Measurements from ENCODE around the gene RBM20. TPM values are rescaled to one million over a fixed set of nuclear protein-coding genes. Genes with fewer than 3 reads are reported as not detected.
A peak's percentile ranks its signal among the peaks of the same experiment; 100 is the strongest.

RBM20 gene
- total RNA-seq, 1 experiment from 2014 or later: not detected

DNA sequence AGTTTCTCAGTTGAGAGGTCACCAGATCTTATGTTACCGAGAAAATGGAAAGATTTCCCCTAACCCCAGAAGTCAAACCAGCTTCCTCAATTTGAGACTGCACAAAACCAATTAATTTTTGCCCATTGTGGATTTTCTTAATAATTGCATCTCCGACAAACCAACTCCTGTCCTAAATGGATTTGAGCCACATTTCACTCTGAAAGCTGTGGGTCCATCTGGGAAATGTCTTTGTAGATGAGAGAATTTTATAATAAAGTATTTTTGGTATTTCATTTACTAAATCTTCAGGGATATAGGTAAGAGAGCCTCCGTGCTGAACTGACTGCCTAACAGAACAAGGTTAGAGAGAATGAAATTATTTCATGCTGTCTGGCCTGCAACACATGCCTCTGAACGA lies 127.9 kb downstream of the RBM20 start:
- no peaks in the 10 kb centered on the region for H3K27me3 ChIP-seq
- no peak overlapping the region for H3K4me3 ChIP-seq
- no peaks in the 10 kb centered on the region for H3K9me3 ChIP-seq
- no peaks in the 10 kb centered on the region for H3K36me3 ChIP-seq
- no peak for DNase-seq

DNA sequence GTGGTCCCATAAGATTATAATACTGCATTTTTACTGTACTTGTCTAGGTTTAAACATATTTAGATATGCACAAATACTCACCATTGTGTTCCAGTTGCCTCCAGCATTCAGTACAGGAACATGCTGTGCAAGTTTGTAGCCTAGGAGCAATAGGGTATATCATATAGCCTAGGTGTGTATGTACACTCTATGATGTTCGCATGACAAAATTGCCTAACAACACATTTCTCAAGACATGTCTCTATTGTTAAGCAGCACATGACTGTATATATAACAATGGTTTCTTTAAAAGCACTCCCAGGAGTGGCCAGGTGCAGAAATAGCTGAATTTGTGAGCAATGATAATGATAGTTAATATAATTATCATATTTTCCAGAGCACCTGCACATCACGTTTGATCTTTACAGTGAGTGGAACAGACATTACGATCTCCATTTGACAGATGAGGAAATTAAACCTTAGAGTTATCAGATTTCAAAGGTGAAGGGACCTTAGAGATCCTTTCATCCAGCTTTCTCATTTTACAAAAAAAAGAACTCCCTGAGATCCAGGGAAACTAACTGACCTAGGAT lies 128.4 kb downstream of the RBM20 start:
- DNase-seq: no peak
- Histone ChIP-seq H3K9me3 (no peaks in the 10 kb centered on the region), H3K36me3 (no peaks in the 10 kb centered on the region), H3K27me3 (no peaks in the 10 kb centered on the region), H3K4me3 (no peak overlapping the region)

DNA sequence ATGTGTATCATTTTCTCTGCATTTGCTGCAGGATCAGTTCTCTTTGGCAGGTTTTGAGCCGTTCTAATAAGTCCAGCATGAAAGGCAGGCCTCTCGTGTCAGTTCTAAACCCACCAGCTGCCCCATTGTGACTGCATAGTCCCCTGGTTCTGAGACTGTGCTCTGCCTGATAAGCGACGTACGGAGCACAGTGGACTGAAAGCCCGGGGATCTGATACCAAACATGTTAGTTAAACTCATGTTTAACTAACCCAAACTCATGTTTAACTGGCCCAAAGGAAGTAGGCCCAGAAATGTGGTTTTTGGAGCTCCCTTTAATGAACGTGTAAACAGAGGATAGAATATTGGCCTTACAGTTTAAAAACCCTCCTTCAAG lies 129.5 kb downstream of the RBM20 start:
- no peaks in the 10 kb centered on the region for H3K27me3 ChIP-seq
- H3K36me3 ChIP-seq: no peaks in the 10 kb centered on the region
- H3K9me3 ChIP-seq: no peaks in the 10 kb centered on the region
- H3K4me3 ChIP-seq: no peak overlapping the region
- no peak for DNase-seq

DNA sequence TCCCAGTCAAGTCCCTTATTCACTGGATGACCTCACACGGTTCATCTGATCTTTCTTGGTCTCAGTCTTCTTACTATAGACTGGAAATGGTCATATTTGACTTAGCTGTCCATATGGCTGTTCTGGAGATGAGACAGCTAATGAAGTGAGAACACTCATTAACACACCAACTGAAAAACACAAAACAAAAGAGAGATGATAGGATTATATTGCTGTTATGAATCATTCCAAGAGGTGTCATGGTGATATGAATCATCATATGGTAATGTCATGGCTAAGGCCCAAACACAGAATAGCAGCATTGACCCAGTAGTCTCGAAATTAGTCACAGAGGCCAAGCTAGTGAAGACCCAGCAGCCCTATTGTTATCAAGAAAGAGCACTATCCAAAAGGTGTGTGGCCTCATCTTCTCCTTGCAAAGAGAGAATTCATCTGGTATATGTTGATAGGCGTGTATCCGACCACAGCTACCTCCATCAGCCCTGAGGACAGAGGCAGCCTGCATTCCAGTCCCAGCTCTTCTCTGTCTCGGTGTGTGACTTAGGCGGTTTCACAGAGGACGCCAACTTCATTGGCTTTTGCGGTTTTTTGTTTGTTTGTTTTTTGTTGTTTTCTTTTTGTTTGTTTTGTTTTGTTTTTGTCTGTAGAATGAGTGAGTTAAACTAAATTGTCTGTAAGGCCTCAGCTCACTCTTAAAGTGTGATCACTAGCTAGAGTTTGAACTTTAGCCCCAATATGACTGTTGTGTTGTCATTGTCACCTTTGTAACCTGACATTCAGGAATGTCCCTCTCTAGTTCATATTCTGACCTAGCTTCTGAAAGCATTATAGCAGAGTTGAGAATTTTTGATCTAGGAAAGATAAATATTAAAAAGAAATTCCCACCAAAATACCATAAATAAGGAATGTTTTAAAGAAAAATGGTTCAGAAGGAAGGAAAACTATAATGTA lies 130.2 kb downstream of the RBM20 start:
- Histone ChIP-seq H3K27me3 (no peaks in the 10 kb centered on the region; the same call in 1 of the 2 replicates), H3K9me3 (no peaks in the 10 kb centered on the region), H3K36me3 (no peaks in the 10 kb centered on the region), H3K4me3 (no peak overlapping the region)
- peak; percentile 40 for DNase-seq

DNA sequence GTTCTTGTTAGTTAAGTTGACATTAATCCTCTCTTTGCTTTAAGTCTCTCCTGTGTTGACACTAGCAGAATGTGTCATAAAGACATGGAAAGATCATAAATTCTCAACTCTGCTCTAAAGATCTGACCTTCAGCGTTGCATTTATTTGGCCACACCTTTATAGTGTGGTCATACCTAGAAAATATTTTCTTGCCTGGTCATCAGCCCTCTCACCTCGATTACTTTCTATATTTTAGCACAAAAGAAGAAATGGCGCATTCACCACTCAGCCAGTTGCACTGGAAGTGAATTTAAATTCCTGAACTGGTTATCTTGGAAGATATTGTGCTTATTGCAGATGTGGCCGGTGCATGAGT lies 130.9 kb downstream of the RBM20 start:
- H3K4me3 ChIP-seq: no peak overlapping the region
- H3K27me3 ChIP-seq: no peaks in the 10 kb centered on the region; the same call in 1 of the 2 replicates
- H3K9me3 ChIP-seq: no peaks in the 10 kb centered on the region
- no peak for DNase-seq
- no peaks in the 10 kb centered on the region for H3K36me3 ChIP-seq

DNA sequence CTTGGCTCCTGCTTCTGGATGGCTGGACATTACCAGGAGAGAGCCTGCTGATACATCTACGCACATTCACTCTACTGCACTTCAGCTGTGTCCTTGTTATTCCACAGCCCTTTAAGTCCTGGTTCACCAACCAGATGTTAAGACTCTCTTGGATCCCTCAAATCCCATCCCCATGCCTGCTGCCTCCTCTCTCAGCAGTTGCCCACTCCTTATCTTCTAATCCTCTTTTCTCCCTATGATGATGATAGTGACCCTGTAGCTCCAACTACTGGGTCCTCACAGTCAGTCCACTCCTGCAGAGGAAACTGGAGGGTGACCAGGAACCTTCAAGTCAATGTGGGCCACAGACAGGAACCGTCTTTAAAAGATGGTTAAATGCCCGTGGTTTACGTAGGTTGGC lies 131.3 kb downstream of the RBM20 start:
- no peak for DNase-seq
- H3K4me3 ChIP-seq: no peak overlapping the region
- no peaks in the 10 kb centered on the region for H3K9me3 ChIP-seq
- H3K36me3 ChIP-seq: no peaks in the 10 kb centered on the region
- no peaks in the 10 kb centered on the region; the same call in 1 of the 2 replicates for H3K27me3 ChIP-seq

DNA sequence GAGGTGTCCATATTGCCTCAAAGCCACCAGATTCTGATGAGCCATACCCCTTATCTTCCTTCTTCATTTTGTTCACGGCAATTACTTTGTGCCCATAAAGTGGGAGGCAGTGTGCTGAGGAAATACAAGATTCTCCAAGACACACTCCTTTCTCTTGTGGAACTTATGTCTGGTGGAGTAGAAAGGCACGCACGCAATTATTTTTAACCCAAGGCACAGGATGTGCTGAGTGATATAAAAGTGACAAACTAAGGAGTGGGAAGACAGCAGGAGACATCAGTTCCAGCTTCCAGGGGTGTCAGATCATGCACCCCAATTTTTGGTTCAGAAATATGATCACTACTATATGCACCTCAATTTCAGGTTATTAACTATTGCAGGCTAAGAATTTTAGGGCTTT lies 132.9 kb downstream of the RBM20 start:
- Histone ChIP-seq H3K9me3 (no peaks in the 10 kb centered on the region), H3K36me3 (no peaks in the 10 kb centered on the region)

DNA sequence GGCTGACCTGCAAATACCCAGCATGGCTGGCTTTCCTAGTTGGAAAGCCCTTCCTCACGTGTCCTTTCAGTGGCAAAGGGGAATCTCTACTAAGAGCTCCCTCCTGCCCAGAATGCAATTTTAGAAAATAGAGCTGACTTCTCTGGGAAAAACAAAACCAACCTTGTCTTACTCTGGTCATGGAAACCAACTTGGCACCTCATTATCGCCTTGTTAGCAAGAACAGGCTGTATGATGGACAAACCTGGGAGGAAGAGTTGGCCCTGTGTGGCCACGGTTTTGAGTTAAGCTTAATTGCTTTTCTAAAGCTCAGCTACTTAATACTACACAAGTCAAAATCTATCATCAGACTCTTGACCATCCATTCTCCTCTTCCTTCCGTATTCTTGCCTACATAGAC lies 133.5 kb downstream of the RBM20 start:
- no peaks in the 10 kb centered on the region; the same call in 1 of the 2 replicates for H3K27me3 ChIP-seq
- DNase-seq: no peak
- no peak overlapping the region for H3K4me3 ChIP-seq
- H3K36me3 ChIP-seq: no peaks in the 10 kb centered on the region
- no peaks in the 10 kb centered on the region for H3K9me3 ChIP-seq

More for the DNA sequence above, 132.9 kb downstream of the RBM20 start:
- Histone ChIP-seq H3K27me3 (no peaks in the 10 kb centered on the region; the same call in 1 of the 2 replicates), H3K4me3 (no peak overlapping the region)
- DNase-seq: no peak

DNA sequence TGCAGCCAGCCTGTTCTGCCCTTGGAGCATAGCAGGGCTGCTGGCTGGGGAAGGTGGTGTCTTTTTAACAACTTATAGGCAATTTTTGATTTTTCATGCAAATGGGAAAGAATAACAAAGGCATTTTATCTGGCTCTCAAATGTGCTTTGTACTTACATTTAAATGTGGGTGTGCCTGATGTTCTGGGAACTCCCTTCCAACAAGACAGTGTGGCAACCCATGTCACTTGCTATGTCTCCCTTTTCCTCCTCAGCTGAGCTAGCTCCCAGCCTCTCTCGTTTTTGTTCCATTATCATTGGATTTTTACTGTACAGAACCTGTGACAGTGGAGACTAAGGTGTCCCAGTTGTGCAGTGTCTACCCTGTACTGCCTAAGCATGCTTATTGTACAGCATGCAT lies 134.1 kb downstream of the RBM20 start:
- Histone ChIP-seq H3K9me3 (no peaks in the 10 kb centered on the region), H3K36me3 (no peaks in the 10 kb centered on the region), H3K27me3 (no peaks in the 10 kb centered on the region; the same call in 1 of the 2 replicates), H3K4me3 (no peak overlapping the region)
- DNase-seq: no peak

DNA sequence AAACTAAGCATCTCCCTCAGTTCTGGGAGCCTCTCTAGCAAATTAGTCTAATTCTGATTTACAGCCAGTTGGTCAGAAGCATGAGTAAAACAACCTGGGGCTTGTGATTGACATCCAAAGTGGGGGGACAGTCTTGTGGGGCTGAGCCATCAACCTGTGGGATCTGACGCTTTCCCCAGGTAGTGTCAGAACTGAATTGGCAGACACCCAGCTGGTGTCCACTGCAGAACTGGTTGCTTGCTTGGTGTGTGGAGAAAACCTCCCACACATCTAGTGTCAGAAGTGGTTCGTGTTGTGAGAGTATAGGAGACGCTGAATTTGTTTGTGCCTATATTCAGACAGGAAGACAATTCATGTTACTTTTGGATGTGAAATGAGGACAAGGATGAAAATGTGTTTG lies 135.4 kb downstream of the RBM20 start:
- DNase-seq: no peak
- Histone ChIP-seq H3K4me3 (no peak overlapping the region), H3K9me3 (no peaks in the 10 kb centered on the region), H3K36me3 (no peaks in the 10 kb centered on the region), H3K27me3 (no peaks in the 10 kb centered on the region; the same call in 1 of the 2 replicates)

DNA sequence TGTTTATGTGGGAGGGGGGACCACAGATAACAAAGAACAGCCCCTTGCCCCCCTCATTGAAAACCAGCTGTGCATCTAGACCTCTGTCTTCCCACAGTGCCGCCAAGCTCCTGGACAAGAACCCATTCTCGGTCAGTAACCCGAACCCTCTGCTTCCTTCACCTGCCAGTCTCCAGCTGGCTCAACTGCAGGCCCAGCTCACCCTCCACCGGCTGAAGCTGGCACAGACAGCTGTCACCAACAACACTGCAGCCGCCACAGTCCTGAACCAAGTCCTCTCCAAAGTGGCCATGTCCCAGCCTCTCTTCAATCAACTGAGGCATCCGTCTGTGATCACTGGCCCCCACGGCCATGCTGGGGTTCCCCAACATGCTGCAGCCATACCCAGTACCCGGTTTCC lies 136.6 kb downstream of the RBM20 start:
- no peaks in the 10 kb centered on the region; the same call in 1 of the 2 replicates for H3K27me3 ChIP-seq
- H3K4me3 ChIP-seq: no peak overlapping the region
- no peaks in the 10 kb centered on the region for H3K36me3 ChIP-seq
- DNase-seq: no peak
- H3K9me3 ChIP-seq: no peaks in the 10 kb centered on the region

DNA sequence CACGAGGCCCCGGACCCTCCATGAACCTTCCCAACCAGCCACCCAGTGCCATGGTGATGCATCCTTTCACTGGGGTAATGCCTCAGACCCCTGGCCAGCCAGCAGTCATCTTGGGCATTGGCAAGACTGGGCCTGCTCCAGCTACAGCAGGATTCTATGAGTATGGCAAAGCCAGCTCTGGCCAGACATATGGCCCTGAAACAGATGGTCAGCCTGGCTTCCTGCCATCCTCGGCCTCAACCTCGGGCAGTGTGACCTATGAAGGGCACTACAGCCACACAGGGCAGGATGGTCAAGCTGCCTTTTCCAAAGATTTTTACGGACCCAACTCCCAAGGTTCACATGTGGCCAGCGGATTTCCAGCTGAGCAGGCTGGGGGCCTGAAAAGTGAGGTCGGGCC lies 137.0 kb downstream of the RBM20 start:
- Histone ChIP-seq H3K27me3 (no peaks in the 10 kb centered on the region; the same call in 1 of the 2 replicates), H3K36me3 (no peaks in the 10 kb centered on the region), H3K9me3 (no peaks in the 10 kb centered on the region), H3K4me3 (no peak overlapping the region)
- no peak for DNase-seq

DNA sequence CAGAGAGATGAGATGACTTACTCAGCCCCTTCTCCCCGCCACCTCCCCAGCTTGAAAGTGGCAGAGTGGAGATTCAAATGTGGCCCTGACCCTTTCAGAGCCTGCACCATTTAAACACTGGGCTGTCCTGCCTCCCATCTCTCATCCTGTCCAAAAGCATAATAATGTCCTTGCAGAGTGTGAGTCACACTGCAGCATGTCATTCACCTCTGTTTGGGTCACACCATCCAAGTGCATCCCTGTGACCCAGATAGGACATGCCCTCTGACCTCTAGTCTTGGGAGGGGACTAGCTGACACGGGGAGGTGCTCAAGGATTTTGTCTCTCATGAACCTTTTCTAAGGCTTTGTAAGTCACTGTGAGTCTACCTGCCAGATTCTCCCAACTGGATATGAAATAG lies 138.5 kb downstream of the RBM20 start:
- Histone ChIP-seq H3K9me3 (no peaks in the 10 kb centered on the region), H3K36me3 (no peaks in the 10 kb centered on the region), H3K4me3 (no peak overlapping the region), H3K27me3 (no peaks in the 10 kb centered on the region; the same call in 1 of the 2 replicates)
- DNase-seq: no peak

DNA sequence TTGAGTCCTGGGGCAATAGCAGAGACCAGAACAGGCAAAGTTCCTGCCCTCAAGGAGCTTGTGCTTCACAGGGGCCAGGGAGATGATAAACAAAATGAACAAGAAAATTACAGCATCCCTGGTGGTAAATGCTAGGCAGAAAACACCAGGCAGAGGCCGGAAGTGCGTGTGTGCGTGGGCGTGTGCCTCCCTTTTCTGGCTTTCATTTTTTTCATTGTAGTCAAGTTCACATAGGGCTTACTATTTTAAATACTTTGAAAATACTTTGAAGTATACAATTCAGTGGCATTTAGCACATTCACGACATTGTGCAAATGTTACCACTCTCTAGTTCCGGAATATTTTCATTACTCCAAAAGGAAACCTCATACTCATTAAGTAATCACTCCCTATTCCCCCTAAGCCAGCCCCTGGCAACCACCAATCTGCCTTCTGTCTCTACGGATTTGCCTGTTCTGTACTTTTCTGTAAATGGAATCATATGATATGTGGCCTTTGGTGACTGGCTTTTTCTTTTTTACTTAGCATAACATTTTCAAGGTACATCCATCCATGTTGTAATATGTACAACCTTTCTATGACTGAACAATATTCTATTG lies 139.5 kb downstream of the RBM20 start:
- no peak for DNase-seq
- no peaks in the 10 kb centered on the region for H3K36me3 ChIP-seq
- H3K9me3 ChIP-seq: no peaks in the 10 kb centered on the region
- no peaks in the 10 kb centered on the region; the same call in 1 of the 2 replicates for H3K27me3 ChIP-seq
- H3K4me3 ChIP-seq: no peak overlapping the region

DNA sequence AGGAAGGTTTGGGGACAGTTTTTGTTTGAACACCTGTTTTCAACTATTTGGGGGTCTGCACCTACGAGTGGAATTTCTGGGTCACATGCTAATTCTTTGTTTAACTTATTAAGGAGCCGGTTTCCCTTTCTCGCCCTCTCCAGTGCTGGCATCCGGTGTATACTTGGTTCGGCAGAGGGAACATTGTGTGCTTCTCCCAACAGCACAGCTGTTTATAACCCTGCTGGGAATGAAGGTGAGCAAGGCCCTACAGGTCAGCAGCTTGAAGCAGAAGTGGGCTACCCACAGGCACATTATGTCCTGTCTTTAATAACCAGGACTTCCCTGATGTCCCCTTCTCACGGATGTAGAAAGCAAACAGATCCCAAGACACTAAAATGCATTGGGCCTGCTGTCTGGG lies 140.1 kb downstream of the RBM20 start:
- no peaks in the 10 kb centered on the region; the same call in 1 of the 2 replicates for H3K27me3 ChIP-seq
- H3K36me3 ChIP-seq: no peaks in the 10 kb centered on the region
- H3K9me3 ChIP-seq: no peaks in the 10 kb centered on the region
- no peak for DNase-seq
- H3K4me3 ChIP-seq: no peak overlapping the region

DNA sequence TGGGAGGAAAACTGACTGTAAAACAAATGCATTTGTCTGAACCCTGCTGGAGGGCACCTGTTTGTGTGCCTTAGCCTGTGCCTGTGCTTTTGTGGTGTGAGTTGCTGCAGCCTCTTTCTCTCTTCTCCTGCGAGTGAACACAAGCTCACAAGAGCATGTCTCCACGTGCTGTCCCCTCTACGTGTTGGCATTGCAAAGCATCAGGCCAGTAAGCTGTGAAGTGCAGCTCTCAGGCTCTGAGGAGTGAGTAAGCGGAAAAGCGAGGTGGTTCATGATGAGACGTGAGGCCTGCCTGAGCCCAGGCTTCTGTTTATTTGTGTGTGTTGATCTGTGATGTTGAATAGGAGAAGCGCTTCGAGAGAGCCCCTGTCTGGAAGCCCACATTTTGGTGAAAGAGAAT lies 142.0 kb downstream of the RBM20 start:
- H3K27me3 ChIP-seq: no peaks in the 10 kb centered on the region
- DNase-seq: no peak
- no peaks in the 10 kb centered on the region for H3K36me3 ChIP-seq
- no peaks in the 10 kb centered on the region for H3K9me3 ChIP-seq
- no peak overlapping the region for H3K4me3 ChIP-seq

DNA sequence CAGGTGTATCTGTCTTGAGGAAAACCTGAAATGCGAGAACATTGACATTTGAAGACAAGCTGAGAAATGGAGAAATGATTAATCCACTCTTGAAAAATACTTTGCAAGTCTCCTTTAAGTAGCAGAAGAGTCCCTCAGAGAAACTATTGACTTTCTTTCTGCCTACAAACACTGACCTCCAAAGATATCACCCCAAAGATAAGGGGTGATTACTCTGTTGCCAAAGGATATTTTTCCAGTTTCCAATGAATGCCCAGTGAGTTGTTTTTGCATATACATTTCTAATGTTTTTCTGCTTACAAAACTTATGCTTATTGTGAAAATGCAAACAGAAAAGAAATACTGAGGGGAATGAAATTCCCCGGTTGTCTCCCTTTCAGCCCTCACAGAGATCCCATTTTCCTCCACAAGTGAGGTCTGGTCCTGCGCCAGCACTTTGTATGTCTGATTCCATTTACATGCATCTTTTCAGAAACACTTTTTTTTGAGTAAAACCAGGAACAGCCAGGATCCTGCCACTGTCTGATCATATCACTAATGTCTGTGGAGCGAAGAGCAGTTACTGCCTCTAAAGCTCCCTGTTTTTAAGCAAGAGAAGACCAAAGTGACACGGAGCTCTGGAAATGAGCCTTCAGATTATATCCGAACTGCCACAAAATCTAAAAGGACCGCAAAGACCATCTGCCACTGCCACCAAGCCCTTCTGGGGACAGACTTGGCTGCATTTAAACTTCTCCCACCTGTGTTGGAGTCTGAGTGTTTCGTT lies 144.7 kb downstream of the RBM20 start:
- no peaks in the 10 kb centered on the region for H3K9me3 ChIP-seq
- no peak for DNase-seq
- no peaks in the 10 kb centered on the region for H3K36me3 ChIP-seq
- no peaks in the 10 kb centered on the region for H3K27me3 ChIP-seq
- H3K4me3 ChIP-seq: no peak overlapping the region

Data from MG63 (cell line).